HS-5 (cell line): Measurements from ENCODE around the gene NLGN2.
A peak's percentile ranks its signal among the peaks of the same experiment; 100 is the strongest.

Experiments used
- DNase-seq: peaks from one replicate; pipeline ENCODE4 v3.0.0-alpha.2; 2012; ENCODE audit warnings: low read depth

NLGN2 gene

DNA sequence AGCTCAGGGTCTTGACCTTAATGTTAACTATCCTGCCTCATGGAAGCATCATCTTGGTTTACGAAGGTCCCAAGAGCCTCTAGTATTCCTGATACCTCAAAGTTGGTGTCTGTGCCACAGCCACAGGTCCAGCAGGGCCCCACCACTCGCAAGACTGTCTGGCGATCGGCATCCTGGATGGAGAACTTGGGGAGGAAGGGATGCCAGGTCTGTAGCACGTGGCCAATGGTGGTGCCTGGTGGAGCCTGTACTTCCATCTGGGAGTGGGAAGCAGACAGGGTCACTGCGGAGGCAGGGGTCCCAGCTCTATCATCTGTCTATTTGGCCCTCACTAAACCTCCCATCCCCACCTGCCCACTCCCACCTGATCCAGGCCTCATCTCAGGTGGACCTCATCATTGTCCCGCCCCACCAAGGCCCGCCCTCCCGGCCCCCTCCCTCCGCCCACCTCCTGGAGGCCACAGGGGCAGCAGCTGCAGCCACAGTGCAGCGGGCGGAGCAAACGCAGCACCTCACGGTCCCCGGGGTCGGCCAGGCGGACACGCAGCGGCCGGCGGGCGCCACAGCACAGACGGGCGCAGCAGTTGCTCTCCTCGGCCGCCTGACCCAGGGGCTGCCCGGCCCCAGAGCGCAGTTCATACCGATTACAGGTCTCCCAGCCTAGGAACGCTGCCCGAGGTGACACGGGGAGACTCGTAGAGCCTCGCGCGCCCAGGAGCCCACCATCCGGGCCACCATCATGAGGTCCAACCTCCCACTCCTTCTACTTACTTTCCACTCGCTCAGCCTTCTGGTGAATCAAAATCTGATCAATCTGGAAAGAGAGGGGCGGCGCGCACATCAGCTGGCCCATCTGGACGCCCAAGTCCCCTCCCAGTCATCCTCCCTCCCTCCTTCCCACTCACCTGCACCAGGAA lies 14.7 kb upstream of the NLGN2 start:
- no peak for DNase-seq

DNA sequence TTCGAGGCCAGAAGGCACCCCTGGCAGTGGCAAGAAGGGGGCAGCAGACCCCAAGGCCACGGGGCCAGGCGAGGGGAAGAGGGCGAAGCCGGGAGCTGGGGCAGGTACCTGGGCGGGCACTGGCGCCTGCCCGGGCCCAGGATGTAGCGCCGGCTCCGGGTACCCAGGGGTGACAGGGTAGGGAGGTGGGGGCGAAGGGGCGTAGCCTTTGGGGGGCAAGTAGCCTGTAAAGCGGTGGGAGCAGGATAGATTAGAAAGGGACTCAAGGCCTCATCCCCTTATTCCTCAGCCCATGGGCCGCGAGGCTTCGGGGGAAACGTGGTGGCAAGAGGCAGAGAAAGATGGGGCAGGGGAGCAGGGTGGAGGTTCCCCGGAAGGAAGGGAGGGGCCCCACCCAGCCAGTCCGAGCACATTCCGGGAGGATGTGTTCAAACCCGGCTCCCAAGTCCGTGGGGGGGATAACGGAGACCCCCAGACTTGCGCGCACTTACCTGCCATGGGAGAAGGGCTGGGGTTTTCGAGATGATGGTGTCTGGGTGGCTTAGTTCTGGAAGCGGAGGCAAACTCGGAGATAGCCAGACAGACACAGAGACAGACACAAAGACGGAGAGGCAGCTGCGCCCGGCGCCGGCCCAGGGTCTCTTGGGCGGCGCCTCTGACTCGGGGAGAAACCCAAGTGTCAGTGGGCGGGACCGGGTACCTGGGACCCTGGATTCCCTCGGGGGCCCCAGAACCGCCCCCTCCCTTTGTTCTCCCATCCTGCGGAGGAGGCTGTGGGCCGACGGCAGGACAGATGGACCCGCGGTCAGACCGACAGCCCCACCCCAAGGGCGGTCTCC lies 13.8 kb upstream of the NLGN2 start:
- no peak for DNase-seq

DNA sequence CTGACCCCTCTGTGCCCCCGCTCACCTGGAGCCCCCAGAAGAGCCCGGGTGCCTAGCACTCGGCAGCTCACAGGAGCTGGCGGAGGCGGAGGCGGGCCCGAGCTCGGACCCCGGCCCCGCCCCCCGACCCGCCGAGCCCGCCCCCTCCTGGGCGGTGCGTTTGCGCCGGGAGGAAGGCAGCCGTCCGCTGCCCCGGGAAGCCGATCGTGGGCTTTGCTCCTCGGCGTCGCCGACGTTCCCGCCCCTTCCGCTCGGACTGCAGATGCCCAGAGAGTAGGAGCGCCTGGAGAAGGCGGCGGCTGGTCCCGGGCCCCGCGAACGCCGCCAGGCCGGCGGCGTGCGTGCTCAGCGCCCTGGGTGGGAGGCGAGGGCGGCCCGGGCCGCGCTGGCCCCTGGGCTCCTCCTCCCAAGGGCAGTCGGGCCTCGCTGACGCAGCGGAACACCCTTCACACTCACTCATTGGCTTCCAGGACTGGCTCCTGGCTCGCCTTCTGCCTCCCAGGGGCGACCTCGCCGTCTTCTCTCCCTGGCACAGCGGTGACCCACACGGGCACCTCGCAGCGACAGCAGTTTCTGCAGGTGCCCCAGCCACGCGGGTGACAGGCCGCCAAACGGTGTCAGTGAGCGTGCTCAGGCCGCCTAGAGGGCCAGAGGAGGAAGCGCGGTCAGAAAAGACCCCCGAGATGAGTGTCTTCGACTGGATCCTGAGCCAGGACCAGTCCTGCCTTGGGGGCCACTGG lies 13.0 kb upstream of the NLGN2 start, which contains the start of gene PLSCR3:
Gene PLSCR3 (minus strand): TSS at position 74 of the 740 bp plus-strand sequence. CDS start 415 bp downstream, outside the sequence.
- DNase-seq = peak; percentile 73

DNA sequence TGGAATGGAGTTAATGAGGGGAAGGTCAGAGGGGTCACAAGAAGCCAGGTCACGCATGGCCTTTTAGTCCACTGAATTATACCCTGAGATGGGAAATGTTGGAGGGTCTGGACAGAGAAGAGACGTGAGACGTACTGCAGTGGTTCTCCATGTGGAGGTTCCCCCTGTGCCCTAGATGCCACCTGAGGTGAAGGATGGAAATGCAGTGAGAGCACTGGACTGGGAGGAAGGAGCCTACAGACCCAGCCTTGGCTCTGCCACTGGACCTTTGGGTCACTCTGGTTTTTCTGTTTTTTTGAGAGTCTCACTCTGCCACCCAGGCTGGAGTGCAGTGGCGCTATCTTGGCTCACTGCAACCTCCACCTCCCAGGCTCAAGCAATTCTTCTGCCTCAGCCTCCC lies 11.5 kb upstream of the NLGN2 start:
- DNase-seq = no peak

DNA sequence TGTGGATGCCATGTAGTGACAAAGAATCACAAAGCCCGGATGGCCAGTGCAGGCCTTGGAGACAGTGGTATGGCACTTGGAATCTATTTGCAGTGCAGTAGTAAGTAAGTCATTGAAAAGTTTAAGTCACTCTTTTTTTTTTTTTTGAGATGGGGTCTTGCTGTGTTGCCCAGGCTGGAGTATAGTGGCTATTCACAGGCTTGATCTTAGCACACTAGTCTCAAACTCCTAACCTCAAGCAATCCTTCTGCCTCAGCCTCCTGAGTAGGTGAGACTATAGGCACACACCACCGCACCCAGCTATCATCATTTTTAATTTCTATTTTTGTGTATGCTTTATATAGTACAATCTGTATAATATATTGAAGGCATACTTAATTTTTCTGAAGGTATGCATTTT lies 9.0 kb upstream of the NLGN2 start:
- no peak for DNase-seq

DNA sequence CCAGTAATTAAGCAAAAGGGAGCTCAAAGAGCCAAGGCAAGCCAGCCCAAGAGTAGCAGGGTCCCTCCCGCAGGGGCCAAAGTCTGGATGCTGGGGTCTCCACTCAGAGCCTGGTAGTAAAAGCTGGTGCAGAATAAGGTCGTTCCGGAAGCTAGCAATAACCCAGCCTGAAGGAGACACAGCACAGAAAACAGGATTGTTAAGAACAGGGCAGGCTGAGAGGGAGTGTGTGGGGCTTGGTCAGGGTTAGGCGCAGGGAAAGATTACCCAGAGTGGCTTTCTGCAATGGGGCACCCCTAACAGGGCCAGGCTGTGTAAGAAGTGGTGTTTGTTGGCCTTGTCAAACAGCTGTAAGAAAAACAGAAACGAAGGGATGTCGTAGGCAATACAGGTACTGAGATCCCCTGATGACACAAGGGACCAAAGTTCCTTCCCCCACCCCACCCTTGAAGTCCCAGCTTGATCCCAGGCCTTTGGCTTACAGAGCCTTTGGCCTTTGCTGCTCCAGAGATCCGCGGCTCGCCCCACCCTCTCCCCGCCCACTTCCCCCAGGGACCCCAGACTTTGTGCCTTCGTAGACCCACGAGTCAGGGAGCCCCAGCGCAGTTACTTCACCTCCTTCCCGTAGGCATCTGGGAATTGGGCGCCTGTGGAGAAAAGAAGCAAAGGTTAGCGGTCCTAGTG lies 4.5 kb upstream of the NLGN2 start:
- no peak for DNase-seq

DNA sequence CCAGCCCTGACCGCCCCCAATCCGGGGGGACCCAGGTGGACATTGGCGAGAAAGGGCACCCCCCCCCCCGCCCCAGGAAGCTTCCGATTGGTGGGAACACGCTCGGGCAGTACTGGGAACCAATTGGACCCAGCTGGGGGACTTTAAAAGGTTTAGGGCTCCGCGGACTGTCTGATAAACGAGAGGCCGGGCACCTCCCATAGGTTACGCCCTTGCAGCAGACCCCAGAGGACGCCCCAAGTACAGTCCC lies 4.0 kb upstream of the NLGN2 start:
- DNase-seq = no peak

DNA sequence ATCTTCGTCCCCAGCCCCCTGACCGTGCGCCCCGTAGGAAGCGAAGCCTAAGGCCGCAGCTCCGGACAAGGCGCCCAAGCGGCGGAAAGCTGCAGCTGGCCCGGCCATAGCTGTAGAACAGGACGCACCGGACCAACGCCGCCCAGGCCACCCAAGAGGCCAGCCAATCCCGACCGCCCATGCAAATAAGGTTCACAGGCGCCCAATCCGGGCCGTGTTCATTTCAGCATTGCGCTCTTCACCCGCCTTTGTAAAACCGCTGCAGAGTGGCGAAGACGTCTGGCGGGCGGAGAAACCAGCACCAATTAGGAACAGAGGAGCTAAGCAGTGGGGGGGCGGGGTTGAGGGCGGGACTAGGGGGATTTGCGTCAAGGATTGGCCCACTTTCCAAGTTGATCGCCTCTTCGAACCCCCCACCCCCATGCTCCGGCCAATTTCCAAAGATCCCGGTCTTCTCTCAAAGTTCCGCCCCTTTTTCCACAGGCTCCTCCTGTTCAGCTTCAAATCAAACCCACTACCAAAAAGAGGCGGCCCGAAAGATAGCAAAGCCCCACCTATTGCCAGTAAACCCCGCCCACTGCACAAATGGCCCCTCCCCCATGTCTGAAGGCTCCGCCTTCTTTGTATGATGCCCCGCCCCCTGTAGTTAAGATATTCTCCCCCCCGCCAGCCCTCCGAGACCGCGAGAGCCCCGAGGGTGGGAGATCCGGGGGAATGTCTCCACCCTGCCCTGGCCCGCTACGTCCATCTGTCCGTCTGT lies 3.5 kb upstream of the NLGN2 start, which contains the start of gene TMEM256:
Gene TMEM256 (minus strand): TSS at position 121 of the 760 bp plus-strand sequence. CDS start 13 bp downstream, at position 108.
- peak; percentile 98 for DNase-seq

DNA sequence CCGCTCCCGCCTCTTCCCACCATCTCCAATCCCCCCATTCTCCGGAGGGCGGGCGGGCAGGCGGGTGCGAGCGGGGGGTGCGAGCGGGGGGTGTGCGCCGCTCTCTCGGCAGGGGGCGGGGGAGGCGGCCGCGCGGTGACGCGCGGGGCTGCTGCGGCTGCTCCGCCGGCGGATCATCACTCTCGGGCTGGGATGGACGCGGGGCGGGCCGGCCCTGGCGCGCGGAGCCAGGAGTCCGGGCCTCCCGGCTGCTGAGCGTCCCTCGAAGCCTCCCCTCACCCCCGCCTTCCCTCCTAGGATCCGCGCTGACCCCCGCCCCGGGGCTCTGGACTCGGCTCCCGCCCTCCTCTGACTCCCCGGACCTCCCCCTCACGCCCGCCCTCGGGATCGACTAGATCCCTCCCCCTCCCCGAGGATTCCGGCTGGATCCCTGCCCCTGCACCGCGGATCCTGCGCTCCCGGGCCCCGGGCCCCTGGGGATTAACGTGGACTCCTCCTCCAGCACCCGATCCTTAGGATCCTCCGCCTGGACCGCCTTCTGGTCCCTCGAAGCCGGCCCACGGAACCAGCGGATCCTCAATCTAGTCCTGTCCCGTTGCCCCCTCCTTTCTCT lies 2.8 kb upstream of the NLGN2 start:
- no peak for DNase-seq

DNA sequence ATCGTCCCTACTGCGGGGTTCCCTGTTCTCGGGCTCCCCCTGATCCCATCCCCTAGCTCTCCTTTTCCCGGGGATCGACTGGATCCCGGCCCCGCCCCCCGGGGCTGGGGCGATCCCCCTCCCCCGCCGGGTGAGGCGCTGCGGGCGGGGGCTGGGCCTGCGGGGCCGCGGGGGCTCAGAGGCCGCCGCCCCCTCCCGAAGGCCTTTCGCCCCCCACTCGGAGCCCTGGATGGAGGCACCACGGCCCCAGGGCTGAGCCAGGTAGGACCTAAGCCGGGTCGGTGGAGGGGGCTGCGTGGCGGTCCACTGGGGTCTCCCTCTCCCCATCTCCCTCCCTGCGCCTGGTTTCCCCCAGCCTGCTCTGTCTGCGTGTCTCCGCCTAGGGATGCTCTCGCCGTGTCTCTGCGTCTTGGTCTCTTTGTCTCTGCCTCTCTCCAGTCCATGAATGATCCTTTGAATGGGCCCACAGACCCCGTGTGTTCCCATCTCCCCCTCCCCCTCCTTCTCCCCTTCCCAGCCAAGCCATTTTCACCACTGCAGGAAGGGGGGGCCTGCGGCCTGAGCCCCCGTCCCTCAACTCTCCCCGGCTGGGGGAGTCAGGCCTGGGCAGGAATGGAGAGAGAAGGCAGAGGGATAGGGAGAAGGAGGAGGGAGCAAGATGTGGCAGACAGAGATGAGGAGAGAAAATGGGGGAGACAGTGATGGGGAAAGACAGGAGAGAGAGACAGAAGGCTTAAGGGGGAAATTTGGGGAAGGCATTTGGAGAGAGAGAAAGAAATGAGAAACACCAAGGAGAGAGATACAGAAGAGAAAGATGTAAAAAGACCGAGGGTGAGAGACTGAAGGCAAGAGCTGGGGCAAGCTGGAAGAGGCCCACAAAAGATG lies 2.1 kb upstream of the NLGN2 start:
- DNase-seq = no peak

DNA sequence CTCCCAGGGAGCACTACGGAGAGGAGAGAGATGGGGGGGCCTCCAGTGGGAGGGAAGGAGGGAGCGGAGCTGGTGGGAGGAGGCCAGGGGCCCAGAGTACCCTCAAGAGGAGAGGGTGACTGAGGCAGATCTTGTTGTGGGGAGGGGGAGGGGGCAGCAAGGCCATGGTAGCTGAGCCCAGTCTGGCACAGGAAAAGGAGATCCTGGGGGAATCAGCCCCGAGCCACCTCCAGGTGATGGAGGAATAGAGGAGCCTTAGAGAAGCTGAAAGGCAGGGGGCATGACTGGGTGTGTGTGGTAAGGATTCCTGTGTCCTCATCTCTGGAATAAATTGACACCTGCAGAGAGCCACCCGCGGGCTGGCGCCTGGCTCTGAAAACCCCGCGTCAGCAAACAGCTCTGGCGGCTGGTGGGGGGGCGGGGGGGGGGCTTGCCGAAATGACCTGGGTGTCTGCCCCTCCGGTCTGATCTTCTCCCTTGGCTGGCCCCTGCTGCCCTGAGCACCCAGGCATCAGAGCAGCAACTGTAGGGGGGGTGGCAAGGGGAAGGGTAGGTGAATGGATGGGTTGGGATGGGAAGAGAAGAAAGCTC lies 1.3 kb upstream of the NLGN2 start:
- no peak for DNase-seq

DNA sequence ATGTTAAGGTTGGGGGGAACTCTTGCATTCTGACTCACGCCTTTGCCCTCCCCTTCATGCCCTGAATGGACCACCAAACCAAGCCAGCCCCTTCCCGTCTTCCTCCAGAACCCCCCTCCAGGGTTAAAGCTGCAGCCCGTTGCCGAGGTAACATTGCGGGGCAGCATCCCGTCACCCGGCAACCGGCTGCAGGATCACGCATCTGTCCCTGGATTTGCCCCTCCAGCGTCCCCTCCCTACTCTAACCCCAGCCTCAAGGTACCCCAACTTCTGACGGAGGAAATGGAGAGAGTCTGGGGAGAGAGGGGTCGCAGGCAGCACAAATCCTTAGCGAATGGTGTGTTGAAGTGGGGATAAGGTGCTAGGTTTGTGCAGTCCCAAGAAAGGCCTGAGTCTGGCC lies 563 bp upstream of the NLGN2 start:
- DNase-seq = no peak

DNA sequence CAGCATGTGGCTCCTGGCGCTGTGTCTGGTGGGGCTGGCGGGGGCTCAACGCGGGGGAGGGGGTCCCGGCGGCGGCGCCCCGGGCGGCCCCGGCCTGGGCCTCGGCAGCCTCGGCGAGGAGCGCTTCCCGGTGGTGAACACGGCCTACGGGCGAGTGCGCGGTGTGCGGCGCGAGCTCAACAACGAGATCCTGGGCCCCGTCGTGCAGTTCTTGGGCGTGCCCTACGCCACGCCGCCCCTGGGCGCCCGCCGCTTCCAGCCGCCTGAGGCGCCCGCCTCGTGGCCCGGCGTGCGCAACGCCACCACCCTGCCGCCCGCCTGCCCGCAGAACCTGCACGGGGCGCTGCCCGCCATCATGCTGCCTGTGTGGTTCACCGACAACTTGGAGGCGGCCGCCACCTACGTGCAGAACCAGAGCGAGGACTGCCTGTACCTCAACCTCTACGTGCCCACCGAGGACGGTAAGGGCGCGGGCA lies 645 bp downstream of the NLGN2 start:
- no peak for DNase-seq

DNA sequence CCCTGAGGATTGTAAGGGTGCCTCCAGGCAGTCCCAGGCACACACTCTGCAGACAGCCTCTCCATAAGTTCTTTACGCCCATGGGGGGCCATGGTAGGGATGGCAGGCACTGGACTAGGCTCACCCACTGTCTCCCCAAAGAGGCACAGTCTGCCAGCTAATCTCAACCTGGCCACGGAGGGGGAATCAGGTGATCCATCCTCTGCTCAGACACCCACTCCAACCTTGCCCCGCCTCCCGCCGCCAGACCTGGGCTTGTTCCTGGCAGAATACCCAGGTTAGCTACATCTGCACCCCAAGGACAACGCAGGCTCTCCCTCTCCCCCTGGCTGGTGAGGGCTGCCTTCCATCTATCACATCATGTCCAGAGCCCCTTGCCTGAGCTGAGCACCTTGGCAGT lies 1.2 kb downstream of the NLGN2 start:
- DNase-seq = no peak

DNA sequence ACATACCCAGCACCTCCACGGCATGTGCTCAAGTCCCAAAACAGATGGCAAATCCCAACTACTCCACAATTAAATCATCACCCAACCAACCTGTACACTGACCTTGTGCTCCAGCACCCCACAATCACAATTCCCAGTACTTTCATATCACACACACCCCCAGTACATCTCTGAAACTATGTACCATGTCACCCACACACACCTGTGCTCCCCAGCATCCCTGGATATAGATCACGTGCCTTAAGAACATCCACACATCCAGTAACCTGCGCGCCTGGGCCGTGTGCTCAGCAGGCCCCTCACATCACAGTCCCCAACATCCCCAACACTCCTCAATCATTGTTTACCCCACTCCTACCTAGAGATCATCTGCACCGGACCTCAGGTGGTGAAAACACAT lies 2.1 kb downstream of the NLGN2 start:
- no peak for DNase-seq

DNA sequence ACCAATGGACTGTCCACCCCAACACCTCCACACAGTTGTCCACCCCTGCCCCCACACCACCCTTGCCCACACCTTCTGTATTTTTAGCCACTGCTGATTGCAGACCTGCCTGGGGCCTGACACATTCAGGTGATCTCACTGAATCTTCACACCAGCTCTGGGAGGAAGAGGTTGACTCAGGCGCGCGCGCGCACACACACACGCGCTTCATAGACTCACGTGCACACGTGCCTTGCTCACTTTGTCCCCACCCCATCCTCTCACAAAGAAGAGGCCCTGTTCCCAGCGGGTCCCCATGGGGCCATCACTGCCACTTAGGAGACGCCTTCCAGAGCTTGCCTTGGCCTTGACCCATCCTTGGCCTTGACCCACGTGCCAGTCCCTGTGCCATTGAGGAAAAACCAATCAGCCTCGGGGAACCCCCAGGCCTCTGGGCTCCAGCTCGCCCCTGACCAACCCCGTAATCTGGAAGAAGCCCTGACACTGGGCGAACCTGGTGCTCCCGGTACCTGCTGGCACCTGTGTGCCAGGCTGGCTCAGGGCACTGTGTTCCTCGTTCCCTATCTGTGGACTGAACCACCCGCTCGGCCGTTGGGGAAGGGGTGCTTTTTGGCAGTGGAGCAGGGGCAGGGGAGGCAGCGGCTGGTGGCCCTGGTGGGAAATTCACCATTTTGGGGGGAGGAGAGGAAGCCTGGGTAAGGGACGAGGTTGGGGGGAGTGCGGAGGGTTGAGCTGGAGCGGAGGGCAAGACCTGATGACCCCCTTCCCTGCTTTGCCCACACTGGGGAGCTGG lies 3.2 kb downstream of the NLGN2 start:
- DNase-seq = no peak

DNA sequence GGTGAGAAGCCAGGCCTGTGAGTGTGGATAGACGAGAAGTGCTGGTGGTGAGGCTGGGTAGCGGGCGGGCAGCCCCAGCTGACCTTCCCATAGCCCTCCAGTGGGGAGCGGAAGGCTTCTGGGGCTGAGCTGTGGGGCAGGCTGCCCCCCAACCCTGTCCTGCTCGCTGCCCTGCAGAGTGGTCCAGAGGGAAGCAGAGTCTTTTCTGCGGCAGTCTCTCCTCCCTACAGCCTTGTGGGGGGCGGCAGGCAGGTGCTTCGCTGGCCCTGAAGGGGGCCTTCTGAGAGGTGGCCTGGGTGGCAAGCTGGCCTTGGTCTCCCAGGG lies 3.7 kb downstream of the NLGN2 start:
- no peak for DNase-seq

DNA sequence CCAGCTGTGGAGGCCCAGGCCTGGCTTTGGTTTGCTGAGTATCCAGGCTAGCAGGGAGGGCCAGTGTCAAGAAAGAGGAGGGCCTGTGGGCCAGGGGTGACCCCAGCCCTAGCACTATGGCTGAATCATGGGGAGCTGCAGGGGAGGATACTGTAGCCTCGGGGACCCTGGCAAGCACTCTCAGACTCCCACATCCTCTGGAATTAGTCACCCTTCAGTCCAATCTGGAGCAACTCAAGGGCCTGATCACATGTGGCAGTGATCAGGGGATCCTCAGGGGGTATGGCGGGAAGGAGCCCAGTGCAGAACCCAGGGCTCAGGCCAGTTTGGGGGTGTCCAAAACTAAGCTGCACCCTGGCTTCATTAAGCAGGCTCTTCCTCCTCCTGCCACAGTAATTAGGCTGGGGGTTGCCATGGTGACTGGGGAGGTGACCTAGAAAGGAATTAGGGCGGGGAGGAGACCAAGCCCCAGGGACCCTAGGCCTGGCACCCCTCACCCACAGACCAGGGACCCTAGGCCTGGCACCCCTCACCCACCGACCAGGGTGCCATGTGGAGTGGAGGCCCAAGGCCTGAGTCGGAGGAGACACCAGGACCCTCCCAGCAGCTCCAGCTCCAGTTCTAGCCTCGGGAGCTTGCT lies 5.8 kb downstream of the NLGN2 start:
- DNase-seq = no peak
